ENCODE results near the gene PEX14.
"Not testable (repeated sequence)": the region's sequence is repeated elsewhere in the genome, so short reads cannot be mapped to it uniquely, and the experiment has no call there.

Gene PEX14

DNA sequence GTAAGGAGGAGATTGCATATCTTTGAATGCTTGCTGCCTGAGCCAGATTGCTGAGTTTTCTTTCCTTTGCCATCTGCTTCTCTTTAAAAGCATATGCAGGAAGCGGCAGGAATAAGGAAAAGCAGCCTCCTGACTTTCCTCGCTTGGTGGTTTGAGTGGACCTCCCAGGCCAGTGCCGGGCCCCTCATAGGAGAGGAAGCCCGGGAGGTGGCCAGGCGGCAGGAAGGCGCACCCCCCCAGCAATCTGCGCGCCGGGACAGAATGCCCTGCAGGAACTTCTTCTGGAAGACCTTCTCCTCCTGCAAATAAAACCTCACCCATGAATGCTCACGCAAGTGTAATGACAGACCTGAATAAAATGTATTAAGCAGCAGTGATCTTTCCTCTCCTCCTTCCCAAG, 23.5 kb upstream of the PEX14 start:
- peak; percentile 59 for DNase-seq

DNA sequence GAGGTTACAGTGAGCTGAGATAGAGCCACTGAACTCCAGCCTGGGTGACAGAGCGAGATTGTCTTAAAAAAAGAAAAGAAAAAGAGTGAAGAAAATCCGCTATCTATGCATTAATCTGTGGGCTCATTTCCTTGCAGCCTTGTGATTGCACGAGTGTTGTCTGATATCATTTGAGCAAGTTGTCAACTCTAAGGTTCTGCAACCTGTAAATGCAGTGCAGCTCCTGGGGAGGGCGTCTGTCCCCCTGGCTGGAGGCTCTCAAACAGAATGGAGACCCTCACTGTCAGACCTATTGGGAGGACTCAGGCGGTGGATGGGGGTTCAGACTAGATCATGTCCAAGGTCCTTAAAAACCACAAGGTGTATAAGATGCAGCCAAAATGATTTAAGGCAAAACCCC, 18.7 kb upstream of the PEX14 start:
- DNase-seq, result no peak

DNA sequence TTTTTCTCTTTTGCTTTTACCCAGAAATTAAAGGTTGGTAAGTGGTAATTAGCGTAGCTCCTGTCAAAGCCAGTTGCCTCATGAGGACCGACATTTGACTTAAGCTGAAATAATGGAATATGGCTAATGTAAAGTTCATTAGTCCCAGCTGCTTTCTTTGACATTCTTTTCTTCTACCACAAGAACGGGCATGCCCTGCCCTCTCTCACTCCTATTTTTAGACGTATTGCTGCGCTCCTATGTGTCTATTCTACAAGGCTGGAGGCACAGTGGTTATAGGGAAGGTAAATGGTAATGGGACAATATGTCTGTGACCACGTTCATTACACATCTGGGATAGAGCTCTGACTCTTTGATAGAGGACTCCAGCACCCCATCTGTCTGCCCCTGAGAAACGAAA, 18.1 kb upstream of the PEX14 start:
- DNase-seq, result peak; percentile 15

DNA sequence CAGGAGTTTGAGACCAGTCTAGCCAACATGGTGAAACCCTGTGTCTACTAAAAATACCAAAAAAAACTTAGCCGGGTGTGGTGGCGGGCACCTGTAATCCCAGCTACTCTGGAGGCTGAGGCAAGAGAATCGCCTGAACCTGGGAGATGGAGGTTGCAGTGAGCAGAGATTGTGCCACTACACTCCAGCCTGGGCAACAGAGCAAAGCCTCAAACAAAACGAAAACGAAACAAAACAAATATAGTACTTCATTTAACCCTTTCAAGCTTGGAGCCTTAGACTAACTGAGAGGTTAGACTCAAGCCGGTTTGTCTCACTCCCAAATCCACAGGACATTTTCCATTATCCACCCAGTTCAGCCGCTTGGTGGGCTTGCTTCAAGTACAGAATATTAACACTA, 17.3 kb upstream of the PEX14 start:
- not testable (repeated sequence) for DNase-seq

DNA sequence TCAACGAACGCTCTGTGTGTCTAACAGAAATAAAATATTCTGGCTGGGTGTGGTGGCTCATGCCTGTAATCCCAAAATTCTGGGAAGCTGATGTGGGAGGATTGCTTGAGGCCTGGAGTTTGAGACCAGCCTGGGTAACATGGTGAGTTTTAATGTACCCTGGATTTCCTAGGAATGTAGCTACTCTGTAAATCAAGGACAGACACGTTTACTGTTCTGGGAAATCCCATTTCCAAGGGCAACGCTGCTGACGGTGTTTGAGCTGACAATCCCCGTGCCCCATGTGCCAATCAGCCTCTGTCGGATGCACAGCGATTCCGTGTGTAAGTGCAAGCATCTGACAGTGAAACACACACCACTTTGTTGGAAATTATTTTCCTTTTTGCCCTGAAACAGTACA, 16.9 kb upstream of the PEX14 start:
- DNase-seq, result no peak

DNA sequence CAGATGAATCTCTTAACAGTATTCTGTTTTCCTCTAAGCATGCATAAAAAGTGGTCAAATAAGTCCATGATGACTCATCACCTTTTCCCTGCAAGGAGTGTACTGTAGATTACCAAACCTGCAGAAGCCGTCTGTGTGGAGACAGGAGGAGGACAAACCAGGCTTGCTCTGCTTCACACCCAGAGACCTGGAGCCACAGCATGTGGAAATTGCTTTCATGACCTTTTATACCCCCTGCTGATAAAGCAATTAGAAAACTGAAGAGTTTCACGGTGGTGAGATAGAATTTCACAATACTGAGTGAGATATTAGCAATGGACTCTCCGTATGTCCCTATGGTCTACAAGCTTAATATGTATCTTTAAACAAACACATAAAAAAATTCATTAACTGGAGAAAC, 15.6 kb upstream of the PEX14 start:
- peak; percentile 68 for DNase-seq

DNA sequence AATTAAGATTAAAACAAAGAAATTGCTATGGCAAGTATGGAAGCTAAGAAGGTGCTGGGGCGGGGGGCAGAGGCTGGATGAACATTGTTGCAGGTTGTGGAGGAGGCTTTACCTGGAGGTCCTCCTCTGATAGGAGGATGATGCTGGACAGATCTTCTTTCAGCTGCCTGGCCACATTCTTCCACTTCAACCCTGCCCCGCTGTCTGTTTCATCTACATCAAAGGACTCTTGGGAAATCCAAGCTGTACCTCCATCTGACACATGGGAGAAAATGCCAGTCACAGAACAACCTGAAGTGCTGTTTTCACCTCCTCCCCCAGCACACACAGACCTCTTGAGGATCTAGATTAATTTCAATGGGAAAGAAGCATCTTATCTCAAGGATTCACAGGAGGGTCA, 7.7 kb upstream of the PEX14 start:
- no peak for DNase-seq

DNA sequence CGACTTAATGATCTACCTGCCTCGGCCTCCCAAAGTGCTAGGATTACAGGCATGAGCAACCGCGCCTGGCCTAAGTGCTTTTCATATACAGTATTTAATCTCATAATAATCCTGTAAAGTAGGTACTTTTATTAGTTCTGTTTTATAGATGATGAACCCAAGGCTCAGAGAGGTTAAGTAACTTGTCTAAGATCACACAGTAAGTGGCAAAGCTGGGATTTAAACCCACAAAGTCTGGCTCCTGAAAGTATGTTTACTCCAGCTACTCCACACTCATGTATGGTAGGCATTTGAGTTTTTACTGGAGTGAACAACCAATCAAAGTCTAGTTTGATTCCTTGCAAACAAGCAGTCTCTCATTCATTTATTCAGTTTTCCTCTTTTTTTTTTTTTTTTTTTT, 4.7 kb upstream of the PEX14 start:
- DNase-seq, result no peak

DNA sequence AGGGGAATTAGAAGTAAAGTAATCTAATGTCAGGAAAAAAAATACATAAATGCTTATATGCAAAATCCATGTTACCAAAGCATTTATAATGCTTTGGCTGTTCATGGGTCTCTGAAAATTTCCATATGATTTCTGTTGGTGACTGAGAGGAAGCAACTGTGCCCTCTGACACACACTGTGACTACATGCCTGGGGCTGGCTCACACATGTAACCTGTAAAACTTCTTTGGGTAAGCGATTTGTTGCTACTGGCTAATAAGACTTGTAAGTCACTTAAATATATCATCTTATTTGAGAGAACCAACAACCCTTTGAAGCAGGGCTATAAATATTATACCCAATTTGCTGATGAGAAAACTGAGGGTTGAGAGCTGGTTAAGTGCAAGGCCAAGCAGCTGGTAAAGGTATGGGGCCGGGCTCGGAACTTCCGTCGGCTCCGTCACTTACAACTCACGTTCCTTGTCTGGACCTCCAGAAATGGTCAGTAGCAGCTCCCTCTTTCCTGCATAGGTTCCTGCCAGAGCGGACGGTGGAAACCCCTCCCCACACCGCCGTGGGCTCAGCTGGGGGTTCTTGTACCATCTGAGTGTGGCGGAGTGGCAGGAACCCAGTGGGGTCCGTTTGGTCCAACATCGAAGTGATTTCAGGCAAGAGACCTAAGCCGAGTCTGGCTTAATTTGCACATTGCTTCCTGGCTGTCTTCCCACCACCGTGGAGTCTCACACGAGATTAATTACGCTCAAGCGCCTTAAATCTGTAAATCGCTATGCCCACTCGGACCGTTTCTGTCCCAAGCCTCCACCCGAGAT, 3.1 kb upstream of the PEX14 start:
- no peak for DNase-seq

DNA sequence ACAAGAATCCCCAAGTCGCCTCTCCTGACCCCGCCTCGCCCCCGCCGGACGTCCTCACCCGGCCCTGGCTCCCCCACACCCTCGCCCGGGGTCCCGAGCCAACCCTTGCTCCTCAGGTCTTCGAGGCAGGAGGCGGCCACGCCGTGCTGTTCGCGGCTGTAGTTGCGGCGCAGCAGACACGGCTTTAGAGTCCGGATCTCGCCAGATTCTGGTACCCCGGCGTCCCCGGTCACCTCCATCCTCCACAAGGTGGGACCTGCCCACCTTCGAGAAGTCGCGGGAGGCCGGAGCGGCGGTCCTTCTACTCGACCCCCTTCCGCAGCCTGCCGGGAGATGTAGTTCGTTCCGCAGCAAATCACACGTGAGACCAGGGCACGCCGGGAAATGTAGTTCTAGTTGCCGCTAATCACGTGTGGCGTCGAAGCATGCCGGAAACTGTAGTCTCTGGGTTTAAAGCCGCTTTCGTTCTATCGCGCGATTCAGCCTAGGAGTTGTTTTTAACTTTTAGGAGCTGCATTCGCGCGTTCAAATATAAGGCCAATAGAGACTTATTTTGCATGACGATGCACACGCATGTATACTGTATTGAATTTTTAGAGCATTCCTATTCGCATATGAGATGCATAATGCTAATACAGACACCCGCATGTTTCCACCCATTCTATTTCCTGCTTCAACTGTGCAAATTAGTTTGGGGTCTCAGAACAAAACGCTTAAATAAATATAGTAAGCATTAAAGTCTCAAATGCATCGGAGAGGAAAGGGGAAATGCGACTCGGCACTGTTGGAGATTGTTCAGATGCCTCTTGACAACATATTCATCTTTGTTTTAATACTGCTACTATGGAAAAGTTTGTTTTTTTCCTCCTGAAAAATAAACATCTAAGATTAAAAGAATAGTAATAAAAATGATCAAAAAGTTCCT, 2.3 kb upstream of the PEX14 start, which contains the start of gene DFFA:
DFFA (minus strand) TSS at position 310 of the 925 bp plus-strand sequence; CDS start at position 239, 71 bp downstream.
- DNase-seq, result peak; percentile 96

DNA sequence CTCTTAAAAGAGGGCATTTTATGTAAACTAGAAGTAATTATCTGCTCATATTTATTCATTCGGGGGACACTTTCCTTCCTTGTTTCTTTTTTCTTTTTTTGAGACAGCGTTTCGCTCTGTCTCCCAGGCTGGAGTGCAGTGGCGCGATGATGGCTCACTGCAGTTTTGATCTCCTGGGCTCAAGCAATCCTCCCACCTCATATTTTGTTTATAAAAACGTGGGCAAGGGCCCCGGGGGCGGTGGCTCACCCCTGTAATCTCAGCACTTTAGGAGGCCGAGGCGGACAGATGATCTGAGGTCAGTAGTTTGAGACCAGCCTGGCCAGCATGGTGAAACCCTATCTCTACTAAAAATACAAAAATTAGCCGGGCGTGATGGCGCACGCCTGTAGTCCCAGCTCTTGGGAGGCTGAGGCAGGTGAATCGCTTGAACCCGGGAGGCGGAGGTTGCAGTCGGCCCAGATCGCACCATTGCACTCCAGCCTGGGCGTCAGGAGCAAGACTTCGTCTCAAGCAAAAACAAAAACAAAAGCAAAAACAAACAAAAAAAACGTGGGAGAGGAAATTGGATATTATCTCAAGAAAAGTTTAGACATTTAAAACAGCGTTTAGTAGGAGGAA, 1.5 kb upstream of the PEX14 start:
- DNase-seq, result no peak

DNA sequence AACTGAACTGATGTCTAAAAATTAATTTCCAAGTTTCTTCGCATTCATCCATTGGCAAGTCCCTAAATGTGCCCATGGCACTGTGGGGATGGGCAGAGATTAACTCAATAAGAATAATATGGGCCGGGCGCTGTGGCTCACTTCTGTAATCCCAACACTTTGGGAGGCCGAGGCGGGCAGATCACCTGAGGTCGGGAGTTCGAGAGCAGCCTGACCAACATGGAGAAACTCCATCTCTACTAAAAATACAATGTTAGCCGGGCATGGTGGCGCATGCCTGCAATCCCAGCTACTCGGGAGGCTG, 489 bp upstream of the PEX14 start:
- not testable (repeated sequence) for DNase-seq

DNA sequence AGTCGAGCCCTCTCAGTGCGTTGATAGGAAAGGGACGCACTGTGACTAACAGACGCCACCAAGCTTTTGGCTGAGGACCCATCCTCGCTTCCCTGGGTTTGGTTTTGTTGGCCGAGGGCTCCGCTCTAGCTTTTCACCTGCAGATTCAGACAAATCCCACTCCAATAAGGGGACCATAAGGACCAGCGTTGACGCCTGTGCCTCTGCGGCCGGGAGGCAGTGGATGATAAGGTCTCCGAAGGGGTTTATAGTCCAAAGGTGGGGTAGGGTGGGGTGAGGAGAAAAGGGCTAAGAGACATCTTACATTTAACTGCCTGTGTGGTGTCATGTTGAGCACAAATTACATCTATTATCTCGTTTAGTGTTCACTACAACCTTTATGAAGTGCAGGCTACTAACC, 760 bp downstream of the PEX14 start:
- DNase-seq, result no peak

DNA sequence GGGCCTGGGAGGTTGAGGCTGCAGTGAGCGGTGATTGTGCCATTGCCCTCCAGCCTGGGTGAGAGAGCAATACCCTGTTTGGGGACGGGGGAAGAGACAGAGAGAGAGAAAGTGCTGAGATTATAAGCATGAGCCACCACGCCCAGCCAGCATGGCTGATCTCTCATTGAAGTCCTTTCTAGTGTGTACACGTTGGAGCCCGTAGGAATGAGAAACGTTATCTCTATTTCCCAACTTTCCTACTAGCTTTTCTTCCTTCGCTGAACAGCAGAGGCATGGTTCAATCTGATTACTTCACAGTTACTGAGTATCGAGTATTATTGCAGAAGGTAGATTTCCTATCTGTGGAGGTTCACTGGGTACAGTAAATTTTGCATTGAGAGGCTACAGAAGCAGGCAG, 4.5 kb downstream of the PEX14 start:
- DNase-seq, result no peak

DNA sequence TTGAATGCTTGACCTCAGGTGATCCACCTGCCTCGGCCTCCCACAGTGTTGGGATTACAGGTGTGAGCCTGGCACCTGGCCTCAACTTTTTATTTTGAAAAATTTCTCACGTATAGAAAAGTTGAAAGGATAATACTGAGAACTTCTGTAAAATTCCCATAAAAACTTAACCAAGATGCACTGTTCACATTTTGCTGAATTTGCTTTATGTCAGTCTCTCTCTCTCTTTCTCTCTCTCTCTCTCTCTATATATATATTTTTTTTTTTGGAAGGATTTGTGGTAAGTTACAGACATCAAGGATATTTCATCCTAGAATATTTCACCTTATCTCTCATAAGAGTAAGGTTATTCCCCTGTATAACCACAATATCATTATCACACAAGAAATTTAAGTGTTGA, 5.9 kb downstream of the PEX14 start:
- no peak for DNase-seq

DNA sequence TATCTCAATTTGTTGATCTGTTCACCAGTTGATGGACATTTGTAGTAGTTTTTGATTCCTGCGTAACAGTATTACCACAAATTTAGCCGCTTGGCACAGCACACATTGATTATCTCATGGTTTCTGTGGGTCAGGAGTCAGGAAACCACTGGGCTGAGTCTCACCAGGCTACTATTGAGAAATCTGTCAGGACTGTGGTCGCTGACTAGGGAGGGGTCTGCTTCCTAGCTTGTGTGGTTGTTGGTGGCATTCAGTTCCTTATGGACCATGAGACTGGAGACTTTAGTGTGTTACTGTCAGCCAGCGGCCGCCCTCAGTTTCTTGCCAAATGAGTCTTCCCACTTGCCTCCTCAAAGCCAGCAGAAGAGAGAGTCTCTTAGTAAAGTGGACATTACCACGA, 9.8 kb downstream of the PEX14 start:
- DNase-seq, result no peak

DNA sequence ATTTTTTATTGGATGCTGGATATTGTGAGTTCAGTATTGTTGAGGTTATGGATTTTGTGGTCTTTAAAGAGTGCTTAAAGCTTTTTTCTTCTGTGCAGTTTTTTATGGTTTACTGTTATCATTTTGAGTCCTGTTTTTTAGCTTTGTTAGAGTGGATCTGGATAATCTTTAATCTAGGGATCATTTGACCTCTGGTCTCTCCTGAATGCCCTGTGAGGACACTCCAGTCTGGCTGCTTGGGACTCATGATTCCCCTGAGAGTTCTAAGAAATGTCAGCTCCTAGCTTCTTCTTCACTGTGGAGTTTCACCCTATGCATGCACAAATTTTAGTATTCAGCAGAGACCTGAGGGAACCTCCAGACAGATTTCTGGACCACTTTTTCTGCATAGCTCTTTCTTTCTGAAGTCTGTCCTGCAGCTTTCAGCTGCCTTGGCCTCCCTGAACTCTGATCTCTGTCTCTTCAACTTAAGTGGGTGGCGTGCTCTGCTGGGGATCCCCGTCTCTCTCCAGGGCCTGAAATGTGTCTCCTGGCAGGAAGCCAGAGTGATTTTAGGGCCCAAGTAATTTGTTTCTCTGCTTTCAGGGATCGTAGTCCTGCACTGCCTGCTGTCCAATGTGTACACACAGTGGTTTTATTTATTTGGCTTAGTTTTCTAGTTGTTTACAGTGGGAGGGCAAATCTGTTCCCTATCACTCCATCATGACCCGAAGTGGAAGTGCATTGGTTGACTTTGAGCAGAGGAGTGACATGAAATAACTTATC, 14.7 kb downstream of the PEX14 start:
- DNase-seq, result no peak

DNA sequence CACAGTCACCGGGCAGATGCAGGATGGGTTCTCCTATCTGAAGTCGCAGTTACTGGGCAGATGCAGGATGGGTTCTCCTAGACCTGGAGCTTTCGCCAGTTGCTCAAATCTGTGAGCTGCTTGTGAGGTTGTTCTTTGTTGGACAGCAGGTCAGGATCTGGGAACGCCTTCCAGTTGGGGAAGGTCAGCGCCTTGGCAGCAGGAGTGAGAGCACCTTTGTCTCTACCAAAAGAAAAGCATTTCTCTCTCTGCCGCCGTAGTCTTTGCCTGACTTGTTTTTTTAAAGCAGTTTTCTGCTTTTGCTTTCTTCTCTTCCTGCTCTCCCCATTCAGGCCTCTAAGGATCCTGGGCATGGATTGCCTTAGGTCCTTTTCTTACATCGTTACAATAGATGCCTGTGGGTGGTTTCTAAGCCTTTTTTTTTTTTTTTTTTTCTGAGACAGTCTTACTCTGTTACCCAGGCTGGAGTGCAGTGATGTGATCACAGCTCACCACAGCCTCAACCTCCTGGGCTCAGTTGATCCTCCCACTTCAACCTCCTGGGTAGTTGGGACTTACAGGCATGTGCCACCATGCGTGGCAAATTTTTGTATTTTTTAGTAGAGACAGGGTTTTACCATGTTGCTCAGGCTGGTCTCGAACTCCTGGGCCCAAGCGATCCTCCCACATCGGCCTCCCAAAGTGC, 15.7 kb downstream of the PEX14 start:
- no peak for DNase-seq

DNA sequence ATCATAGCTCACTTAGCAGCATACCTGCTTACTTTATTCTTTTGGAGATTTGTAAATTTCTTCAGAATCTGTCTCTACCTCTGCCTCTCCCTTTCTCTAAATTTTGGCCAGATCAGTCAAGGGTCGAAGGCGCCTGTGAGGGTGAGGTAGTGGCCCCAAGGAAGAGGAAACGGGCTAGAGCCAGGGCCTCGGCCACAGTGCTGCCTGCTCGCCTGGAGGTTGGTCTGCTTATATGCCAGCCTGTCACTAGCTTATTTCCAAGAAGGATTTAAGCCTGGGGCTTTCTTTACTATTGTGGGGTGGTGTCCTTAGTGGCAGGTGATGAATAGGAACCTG, 19.6 kb downstream of the PEX14 start:
- DNase-seq, result no peak

DNA sequence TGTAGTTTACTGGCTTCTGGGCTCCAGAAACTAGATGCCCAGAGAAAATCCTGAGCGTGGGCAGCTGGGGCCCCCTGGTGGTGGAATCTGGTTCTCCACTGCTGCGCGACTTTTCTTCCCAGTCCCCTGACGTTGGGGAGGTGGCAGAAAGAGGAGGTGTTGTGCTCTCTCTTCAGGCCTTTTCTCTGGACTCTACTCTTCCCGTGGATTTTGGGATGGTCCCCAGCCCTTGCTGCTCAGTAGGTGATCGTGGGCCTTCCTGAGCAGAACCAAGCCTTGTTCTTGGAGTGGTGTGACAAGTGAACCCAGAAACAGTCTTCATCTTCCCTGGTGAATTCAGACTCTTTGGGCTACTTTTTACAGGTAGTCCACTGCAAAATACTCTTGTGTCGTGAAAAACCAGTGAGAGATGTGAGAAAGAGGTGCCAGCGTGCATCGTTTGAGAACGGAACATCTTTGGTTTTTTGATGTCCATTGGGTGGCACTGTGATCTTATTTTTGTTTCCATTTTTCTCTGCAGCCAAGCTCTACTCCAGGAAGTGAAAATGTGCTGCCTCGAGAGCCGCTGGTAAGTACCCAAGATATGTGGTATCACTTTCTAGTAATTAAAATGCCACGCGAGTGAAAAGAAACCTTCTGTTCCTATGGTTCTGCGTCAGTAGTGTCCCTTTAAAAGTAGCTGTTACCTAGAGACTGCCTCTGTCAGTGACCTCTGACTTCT, 20.2 kb downstream of the PEX14 start:
- DNase-seq, result peak; percentile 67

DNA sequence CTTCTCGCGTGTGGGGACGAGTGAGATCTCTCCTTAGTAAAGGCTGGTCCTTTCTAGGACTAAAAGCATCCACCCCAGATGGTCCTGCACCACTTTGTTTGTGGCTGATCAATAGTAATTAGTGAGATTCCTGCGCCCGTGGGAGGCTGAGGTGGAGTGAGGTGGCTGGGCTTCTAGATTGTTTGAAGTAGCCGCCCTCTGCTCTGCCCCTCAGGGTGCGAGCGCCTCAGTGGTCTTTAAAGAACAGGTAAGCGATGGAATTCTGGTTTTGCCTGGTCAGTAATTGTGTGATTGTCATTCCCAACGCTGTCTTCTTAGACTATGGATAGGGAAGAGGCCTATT, 20.7 kb downstream of the PEX14 start:
- no peak for DNase-seq

DNA sequence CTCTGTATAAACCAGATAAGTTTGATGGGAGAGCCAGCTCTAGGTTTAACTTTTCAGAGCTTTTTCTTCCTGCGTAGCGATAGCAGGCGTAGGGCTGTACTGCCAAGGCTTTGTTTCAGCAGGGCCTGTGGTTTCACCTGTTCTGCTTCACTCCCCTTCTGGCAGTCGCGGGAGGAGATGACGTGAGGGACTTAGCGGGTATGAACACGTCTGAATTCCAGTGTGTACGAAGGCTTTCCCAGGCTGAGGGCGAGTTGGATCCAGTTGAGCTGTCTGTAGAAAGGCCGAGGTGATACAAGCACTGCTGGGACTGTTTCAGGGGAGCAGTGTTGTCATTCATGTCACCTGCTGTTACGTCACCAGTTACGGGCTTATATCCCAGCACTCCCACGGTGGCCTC, 21.2 kb downstream of the PEX14 start:
- no peak for DNase-seq

Measured in fibroblast of skin of back (primary cell).